ACC112 (cell line): ENCODE results near the gene TOMM20.
"Not testable (repeated sequence)": the region's sequence is repeated elsewhere in the genome, so short reads cannot be mapped to it uniquely, and the experiment has no call there.

Source experiments
- H2AFZ ChIP-seq: fragments of 200-600 bp; sonication (generic); one replicate; pipeline ENCODE4 v1.6.0; 2017; ENCODE audit warnings: antibody characterized with exemption, low read length; ENCODE audit not compliant: unreplicated experiment
- H3K27ac ChIP-seq: fragments of 200-600 bp; sonication (generic); 2 replicates; pipeline ENCODE4 v1.5.1; 2014; ENCODE audit warnings: low read depth, mild to moderate bottlenecking, antibody characterized with exemption, low read length, moderate library complexity
- H3K27me3 ChIP-seq: fragments of 200-600 bp; sonication (generic); 2 replicates; pipeline ENCODE4 v1.6.1; 2014; ENCODE audit warnings: mild to moderate bottlenecking, antibody characterized with exemption, low read length, moderate library complexity, mixed read lengths; ENCODE audit not compliant: insufficient read depth
- H3K36me3 ChIP-seq: fragments of 200-600 bp; sonication (generic); 2 replicates; pipeline ENCODE4 v1.6.1; 2016; ENCODE audit warnings: mild to moderate bottlenecking, antibody characterized with exemption, low read length, moderate library complexity, mixed read lengths; ENCODE audit not compliant: insufficient read depth
- H3K4me1 ChIP-seq: fragments of 200-600 bp; sonication (generic); one replicate; pipeline ENCODE4 v1.6.1; 2016; ENCODE audit warnings: low read length, mixed read lengths; ENCODE audit not compliant: insufficient read depth, unreplicated experiment, control insufficient read depth
- H3K4me3 ChIP-seq: fragments of 200-600 bp; sonication (generic); 2 replicates; pipeline ENCODE4 v1.5.1; 2014; ENCODE audit warnings: mild to moderate bottlenecking, low read depth, low read length
- H3K79me2 ChIP-seq: fragments of 200-600 bp; sonication (generic); one replicate; pipeline ENCODE4 v1.6.0; 2016; ENCODE audit warnings: low read length; ENCODE audit not compliant: control insufficient read depth, unreplicated experiment, insufficient read depth

TOMM20 gene

DNA sequence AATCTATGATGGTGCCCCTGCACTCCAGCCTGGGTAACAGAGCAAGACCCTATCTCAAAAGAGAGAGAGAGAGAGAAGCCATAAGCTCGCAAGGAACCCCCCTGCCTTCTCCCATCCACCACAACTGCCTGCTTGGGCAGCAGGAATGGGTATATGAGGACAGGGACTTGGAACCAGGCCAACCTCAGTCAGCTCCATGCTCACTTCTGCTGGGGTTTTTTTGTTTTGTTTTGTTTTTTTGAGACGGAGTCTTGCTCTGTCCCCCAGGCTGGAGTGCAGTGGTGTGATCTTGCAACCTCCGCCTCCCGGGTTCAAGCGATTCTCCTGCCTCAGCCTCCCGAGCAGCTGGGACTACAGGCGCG lies 36.6 kb downstream of the TOMM20 start:
- not testable (repeated sequence) for H3K27me3 ChIP-seq, H3K36me3 ChIP-seq, H3K27ac ChIP-seq, H2AFZ ChIP-seq, H3K4me3 ChIP-seq, H3K79me2 ChIP-seq, H3K4me1 ChIP-seq

DNA sequence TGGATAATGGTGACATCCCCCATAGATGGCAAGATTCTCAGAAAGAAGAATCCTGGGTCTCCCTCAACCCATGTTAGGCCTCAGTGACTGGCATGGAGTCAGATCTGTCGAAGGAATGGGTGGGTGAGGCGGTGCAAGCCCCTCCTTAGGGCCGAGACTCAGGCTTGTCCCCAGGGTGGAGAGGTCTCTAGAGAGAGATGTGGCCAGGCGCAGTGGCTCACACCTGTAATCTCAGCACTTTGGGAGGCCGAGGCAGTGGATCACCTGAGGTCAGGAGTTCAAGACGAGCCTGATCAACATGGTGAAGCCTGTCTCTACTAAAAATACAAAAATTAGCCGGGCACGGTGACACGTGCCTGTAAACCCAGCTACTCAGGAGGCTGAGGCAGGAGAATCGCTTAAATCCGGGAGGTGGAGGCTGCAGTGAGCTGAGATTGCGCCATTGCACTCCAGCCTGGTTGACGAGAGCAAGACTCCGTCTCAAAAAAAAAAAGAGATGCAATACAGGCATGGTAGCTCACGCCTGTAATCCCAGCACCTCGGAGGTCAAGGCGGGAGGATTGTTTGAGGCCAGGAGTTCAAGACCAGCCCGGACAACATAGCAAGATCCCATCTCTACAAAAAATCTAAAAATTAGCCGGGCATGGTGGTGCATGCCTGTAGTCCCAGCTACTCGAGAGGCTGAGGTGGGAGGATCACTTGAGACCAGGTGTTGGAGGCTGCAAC lies 37.2 kb downstream of the TOMM20 start:
- H2AFZ ChIP-seq, H3K27me3 ChIP-seq, H3K79me2 ChIP-seq, H3K36me3 ChIP-seq, H3K4me1 ChIP-seq, H3K27ac ChIP-seq, H3K4me3 ChIP-seq: not testable (repeated sequence)

DNA sequence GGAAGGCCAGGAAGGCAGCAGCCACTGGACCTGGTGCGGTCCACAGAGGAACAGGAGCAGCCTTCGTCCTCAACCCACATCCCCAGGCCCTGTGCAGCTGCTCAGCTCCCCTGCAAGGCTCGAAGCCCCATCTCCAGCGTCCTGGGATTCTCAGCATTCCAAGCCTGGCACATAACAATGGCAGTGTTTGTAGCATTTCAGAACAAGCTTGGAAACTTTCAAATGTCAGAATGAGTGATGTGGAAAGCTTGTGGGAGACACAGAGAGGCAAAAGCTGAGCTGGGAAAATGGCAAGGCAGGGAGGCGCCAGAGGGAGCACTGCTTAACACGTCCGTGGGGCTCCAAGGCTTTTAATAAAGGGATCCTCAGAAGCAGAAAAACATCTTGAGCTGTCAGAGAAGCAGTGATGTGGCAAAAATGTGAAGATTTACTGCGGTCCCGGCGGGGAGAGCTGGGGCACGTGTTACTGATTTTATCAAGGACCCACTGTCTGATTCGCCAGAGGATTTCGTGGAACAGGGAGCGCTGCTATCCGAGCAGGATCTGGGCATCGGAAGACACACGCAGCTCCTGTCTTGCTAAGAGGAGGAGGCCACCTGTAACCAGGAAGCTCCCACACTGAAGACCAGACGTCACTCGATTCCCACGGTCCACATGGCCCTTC lies 38.1 kb downstream of the TOMM20 start:
- H3K27ac ChIP-seq: no peak overlapping the region

DNA sequence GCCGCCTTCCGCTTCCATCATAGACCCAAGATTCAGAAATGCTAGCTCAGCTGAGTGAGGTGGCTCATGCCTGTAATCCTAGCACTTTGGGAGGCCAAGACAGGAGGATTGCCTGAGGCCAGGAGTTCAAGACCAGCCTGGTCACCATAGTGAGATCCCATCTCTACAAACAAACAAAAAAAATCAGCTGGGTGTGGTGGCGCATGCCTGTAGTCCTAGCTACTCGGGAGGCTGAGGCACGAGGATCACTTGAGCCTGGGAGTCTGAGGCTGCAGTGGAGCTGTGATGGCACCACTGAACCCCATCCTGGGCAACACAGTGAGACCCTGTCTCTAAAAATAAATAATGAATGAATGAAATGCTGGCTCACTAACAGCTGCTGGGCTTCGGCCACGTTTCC lies 39.7 kb downstream of the TOMM20 start:
- no peak overlapping the region for H2AFZ ChIP-seq
- H3K79me2 ChIP-seq: no peaks in the 10 kb centered on the region

More for the DNA sequence above, 38.1 kb downstream of the TOMM20 start:
- peaks cover 3% of the 10 kb centered on the region for H3K4me1 ChIP-seq
- H3K4me3 ChIP-seq: no peak overlapping the region
- no peaks in the 10 kb centered on the region for H3K36me3 ChIP-seq
- no peaks in the 10 kb centered on the region for H3K79me2 ChIP-seq
- no peak overlapping the region for H2AFZ ChIP-seq
- no peaks in the 10 kb centered on the region for H3K27me3 ChIP-seq

DNA sequence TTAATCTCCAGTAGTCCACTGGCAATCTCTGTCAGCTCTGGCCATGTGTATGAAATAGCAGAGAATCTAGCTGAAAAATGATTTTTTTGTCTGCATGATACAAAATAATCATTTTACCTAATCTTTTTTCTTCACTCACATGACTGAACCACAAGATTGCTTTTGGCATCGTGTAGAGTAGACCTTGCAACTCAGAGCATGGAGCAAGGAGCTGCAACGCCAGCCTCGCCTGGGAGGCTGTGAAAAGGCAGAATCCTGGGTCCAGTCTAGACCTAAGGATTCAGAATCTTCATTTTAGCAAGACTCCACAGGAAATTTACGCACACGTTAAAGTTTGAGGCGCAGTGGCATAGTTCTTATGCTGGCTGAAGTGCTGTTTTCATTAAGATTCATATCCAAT lies 40.2 kb downstream of the TOMM20 start:
- Histone ChIP-seq H3K27ac (no peak overlapping the region), H3K36me3 (no peaks in the 10 kb centered on the region), H3K4me1 (peaks cover 7% of the 10 kb centered on the region), H2AFZ (no peak overlapping the region), H3K79me2 (no peaks in the 10 kb centered on the region), H3K4me3 (no peak overlapping the region), H3K27me3 (no peaks in the 10 kb centered on the region)

More for the DNA sequence above, 39.7 kb downstream of the TOMM20 start:
- Histone ChIP-seq H3K4me1 (peaks cover 7% of the 10 kb centered on the region), H3K36me3 (no peaks in the 10 kb centered on the region), H3K27me3 (no peaks in the 10 kb centered on the region), H3K27ac (no peak overlapping the region), H3K4me3 (no peak overlapping the region)

DNA sequence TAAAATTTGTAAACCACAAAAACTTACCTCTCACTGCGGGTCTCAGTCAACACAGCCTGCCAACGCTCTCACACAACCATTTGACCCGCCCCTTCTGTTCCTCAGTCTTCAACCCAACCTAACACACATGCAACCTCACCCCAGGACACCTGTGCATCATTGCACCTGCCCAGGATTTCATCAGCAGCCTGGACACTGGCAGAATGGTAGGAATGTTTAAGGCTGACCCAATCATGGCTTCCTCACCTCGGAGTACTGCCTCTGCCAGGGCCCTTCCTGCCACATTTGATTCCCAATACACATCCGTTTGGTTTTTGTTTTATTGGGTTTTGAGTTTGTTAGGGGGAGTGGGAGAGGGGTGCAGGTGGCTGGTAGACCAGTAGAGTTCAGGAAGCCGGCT lies 40.7 kb downstream of the TOMM20 start:
- H3K79me2 ChIP-seq: no peaks in the 10 kb centered on the region
- no peak overlapping the region for H3K27ac ChIP-seq
- peaks cover 12% of the 10 kb centered on the region for H3K4me1 ChIP-seq
- no peak overlapping the region for H2AFZ ChIP-seq
- no peaks in the 10 kb centered on the region for H3K27me3 ChIP-seq
- H3K36me3 ChIP-seq: no peaks in the 10 kb centered on the region
- no peak overlapping the region for H3K4me3 ChIP-seq

DNA sequence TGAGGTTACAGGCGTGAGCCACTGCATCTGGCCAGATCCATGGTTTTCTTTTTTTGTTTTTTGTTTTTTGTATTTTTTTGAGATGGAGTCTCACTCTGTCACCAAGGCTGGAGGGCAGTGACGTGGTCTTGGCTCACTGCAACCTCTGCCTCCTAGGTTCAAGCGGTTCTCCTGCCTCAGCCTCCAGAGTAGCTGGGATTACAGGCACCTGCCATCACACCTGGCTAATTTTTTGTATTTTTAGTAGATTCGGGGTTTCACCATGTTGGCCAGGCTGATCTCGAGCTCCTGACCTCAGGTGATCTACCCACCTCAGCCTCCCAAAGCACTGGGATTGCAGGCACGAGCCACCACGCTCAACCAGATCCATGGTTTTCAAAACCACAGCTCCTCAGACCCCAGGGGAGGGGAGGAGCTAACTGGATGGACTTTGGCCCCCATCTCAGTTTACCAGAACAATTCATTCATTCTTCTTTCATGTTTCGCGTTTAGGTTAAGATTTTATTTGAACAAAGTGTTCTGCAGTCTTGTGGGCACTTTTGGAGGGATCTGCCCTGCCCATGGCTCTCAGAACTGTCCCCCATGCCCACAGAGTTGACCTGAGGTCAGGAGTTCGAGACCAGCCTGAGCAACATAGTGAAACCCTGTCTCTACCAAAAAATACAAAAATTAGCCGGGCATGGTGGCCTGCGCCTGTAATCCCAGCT lies 43.1 kb downstream of the TOMM20 start:
- not testable (repeated sequence) for H2AFZ ChIP-seq, H3K4me3 ChIP-seq, H3K79me2 ChIP-seq, H3K27me3 ChIP-seq, H3K27ac ChIP-seq, H3K36me3 ChIP-seq
- H3K4me1 ChIP-seq: peaks cover 14% of the 10 kb centered on the region

DNA sequence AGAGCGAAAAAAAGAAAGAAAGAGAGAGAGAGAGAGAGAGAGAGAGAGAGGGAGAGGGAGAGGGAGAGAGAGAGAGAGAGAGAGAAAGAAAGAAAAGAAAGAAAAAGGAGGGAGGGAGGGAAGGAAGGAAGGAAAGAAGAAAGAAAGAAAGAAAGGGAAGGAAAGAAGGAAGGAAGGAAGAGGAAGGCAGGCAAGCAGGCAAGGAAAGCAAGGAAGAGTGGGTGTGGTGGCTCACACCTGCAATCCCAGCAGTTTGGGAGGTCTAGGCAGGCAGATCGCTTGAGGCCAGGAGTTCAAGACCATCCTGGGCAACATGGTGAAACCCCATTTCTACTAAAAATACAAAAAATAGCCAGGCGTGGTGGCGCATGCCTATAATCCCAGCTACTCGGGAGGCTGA lies 47.8 kb downstream of the TOMM20 start:
- H2AFZ ChIP-seq, H3K36me3 ChIP-seq, H3K79me2 ChIP-seq, H3K27me3 ChIP-seq, H3K27ac ChIP-seq, H3K4me3 ChIP-seq: not testable (repeated sequence)
- peaks cover 46% of the 10 kb centered on the region for H3K4me1 ChIP-seq

DNA sequence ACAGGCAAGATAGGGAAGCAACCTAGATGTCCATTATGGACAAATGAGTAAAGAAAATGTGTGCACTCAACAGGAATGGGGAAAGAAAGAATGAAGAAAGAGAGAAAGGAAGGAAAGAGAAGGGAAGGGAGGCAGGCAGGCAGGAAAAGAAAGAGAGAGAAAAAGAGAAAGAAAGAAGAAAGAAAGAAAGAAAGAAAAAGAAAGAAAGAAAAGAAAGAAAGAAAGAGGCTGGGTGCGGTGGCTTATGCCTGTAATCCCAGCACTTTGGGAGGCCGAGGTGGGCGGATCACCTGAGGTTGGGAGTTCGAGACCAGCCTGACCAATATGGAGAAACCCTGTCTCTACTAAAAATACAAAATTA lies 48.4 kb downstream of the TOMM20 start:
- not testable (repeated sequence) for H3K79me2 ChIP-seq, H2AFZ ChIP-seq, H3K36me3 ChIP-seq, H3K27me3 ChIP-seq, H3K4me3 ChIP-seq
- peak overlapping the region; percentile 98 for H3K27ac ChIP-seq
- H3K4me1 ChIP-seq: peaks cover 51% of the 10 kb centered on the region

DNA sequence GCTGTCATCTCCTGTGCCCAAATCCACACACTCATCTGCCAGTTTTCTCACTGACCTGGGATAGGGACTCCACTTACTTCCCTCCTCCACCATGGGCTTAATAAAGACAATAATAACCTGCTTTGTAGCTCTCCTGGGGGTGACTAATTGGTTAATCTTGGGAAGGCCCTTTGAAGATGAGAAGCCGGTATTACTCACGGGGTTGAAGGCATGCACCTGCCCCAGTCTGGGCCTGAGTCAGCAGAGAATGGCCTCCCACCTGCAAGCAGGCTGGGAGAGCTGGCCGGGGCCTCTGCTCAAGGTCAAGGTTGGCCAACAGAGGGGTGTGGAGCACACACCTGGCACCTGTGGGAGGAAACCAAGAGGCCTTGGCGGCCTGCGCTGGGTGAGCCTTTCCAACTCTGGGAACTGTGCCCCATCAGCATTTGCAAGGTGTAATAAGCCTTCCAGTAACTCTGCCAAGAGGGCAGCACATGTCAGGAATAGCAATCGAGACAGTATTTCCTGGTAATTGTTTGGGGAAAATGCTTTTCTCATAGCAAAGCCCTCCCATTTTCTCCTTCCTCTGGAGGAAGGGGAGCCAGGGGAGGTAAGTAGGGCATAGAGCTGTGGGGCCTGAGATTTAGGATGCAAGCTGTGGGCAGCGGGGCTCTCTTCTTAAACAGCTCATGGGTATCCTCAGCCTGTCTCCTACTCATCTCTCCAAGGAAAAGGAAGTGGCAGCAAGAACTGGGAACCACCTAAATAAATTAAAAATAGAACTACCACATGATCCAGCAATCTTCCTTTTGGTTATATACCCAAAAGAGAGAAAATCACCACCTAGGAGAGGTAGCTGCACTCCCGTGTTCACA lies 49.0 kb downstream of the TOMM20 start:
- Histone ChIP-seq H2AFZ (no peak overlapping the region), H3K79me2 (no peaks in the 10 kb centered on the region), H3K27me3 (no peaks in the 10 kb centered on the region), H3K36me3 (no peaks in the 10 kb centered on the region), H3K4me3 (no peak overlapping the region), H3K27ac (peak overlapping the region; percentile 98), H3K4me1 (peaks cover 57% of the 10 kb centered on the region)
